Stimulated activated naive CD4-positive, alpha-beta T cell (primary cell): Measurements from ENCODE around the gene QPCTL.
"Not testable (repeated sequence)": the region's sequence is repeated elsewhere in the genome, so short reads cannot be mapped to it uniquely, and the experiment has no call there.

Experiments used
- DNase-seq, 6 experiments: peaks; one replicate each; lab custom pipeline; 2025; lab: John Stamatoyannopoulos, UW

The QPCTL gene

DNA sequence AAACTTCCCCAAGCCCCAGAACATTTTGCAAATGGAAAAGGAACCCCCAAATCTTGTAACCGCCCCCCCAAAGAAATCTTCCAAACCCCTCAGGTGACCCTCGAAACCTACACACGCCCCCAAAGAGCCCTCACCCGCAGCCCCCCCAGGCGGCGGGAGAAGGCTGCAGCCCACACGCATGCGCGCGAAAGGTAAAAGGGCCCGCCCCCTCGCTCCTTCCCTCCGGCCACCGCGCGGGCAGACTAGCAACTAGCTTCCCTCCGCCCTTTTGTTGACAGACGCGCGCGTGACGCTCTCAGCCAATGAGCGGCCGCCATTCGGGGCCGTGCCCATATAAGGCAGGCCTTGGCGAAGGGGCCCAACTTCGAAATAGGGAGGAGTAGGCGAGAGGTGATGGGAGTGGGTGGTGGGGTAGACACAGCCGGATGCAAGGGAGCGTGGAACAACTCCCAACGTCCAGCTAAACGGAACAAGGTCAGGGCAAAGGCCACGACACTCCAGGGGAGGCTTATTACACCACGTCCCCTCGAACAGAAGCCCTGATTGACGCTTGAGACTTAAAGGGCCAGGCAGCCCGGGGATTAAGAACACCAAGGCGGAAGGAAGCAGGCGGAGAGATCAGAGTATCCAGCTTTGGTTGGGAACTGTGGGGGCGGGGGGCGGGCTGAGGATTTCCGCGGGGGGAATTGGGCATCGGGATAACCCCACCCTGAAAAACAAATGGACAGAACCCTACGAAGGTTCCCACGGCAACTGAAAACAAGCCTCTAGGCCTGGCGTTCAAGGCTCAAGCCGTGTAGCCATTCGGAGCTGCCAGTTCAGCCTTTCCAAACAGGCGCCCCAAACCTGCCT lies 24.9 kb downstream of the QPCTL start:
- peak; percentile 94 to 98 (median 97) for DNase-seq

DNA sequence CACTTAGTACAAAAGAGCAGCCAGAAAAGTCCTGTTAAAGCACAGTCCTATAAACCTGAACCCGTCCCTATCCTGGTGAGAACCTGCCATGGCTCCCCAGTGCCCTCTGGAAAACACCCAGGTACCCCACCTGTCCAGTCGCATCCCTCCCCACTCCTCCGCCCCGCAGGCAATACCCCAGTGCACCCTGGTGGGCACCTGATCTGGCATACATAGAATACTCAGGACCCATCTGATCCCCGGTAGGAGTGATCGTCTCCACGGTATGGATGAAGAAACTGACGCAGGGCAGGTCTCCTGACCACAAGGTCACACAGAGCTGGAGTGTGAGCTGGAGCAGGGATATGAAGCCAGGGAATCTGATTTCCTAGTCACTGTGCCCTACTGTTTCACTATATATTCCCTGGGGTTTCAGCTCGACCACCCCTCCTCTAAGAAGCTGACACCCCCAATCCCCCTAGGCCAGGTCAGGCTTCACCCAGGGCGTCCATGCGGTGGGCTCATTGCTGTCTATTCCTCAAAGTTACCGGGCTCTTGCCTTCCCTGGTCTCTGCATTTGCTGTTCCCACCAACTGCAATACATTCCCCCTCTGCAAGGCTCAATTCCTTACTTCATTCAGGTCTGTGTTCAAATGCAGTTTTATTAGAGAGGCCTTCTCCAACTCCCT lies 25.7 kb downstream of the QPCTL start:
- peak in 1 of 6 experiments; percentile 25 for DNase-seq

DNA sequence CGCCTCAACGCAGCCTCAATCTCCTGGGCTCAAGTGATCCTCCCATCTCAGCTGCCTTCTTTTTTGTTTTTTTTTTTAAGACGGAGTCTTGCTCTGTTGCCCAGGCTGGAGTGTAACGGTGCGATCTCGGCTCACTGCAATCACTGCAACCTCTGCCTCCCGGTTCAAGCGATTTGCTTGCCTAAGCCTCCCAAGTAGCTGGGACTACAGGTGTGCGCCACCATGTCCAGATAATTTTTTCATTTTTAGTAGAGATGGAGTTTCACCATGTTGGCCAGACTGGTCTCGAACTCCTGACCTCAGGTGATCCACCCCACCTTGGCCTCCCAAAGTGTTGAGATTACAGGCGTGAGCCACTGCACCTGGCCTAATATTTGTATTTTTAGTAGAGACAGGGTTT lies 27.6 kb downstream of the QPCTL start:
- not testable (repeated sequence) for DNase-seq

DNA sequence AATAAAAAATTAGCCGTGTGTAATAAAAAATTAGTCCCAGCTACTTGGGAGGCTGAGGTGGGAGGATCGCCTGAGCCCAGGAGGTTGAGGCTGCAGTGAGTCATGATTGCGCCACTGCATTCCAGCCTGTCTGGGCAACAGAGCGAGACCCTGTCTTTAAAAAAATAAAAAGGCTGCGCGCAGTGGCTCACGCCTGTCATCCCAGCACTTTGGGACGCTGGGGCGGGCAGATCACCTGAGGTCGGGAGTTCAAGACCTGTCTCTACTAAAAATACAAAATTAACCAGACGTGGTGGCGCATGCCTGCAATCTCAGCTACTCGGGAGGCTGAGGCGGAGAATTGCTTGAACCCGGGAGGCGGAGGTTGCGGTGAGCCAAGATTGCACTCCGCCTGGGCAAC lies 36.2 kb downstream of the QPCTL start:
- DNase-seq = not testable (repeated sequence)

DNA sequence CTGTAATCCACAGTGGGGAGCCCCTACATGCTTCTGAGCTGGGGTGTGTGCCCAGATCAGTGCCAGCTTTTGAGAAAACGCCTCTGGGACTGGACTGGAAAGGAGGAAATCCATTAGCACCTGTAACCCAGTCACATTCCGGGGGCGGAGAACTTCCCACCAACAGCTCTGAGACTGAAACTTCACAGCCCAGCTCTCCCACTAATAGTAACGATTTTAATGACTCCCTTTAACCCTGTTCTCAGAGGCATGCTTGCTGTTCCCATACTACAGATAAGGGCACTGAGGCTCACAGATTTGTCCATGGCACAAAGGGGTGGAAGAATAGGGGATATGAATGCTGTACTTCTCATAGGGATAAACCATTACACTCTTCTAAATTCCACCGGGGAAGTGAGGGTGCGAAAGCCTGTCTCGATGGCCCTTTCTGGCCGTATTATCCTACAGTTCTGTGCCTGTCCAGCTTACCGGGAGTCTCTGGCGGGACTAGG lies 37.4 kb downstream of the QPCTL start:
- DNase-seq = no peak

DNA sequence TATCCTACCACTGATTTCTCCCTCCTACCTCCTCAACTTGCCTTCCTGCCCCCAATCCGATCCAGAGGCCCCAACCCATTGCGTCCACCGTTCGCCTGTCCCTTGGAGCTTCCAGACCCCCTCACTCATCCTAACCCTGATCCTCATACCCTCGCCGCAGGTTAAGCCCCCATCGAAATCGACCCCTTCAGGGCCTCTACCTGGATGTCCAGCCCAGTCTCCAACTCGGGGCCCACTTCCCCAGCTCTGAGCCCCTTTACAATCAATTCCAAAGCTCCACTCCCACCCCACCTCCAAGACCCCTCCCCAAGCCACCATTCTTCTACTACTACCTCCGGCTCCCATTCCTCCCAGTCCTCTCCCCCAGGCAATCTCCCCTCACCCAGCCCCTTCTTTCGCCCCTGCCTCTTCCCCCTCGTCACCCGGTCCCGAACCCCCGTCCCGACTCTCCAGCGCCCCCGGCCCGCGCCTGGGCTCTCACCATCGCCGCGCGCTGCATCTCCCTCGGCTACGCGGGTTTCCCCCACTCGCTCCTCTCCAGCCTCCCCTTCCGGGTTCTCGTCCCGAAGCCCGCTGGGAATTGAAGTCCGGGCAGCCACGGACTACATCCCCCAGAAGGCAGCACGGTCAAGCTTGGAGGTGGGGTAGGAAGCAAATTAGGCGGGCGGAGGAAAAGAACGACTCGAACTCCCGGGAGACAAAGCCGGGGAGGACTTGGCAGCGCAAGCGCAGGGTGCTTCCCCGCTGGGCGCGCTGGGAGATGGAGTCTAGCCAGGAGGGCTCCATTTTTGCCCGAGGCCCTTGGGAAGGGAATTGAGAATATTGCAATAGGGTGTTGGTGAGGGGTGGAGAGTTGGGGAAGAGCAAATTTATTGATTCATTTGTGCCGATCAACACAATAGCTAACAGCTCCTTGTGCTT lies 38.2 kb downstream of the QPCTL start, which contains the start of gene FBXO46:
TSS of gene FBXO46 (minus strand) at position 529 of the 921 bp plus-strand sequence. CDS start 17,401 bp downstream, outside the sequence.
- DNase-seq = peak; percentile 86 to 94 (median 89)

DNA sequence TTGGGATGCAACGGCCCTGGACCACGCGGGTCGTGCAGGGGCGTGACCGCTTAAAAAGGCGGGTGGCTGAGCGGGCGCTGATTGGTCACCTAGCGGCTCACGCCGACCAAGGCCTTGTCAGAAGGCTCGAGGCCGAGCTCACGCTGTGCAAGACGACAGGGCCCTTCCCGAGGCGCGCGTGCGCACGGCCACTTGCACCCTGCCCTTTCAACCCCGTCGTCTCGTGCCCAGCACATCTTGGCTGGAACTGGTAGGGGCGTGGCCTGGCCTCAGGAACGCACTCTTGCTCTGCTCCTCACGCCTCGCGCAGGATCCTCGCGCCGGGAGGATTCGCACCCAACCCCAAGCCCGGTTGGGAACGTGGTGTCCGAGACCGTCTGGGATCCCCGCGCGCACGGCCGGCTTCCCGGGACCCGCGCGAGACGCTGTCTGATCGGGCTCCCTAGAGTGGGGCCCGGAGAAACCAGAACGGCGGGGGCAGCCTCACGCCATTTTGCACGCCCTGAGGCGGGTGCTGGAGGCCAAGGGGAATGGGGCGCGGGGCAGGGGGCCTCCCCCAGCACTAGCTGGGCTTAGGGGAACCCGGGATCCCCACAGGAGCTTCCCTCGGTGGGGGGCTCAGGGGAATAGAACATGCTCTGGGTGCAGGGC lies 40.8 kb downstream of the QPCTL start, which contains the start of gene MEIOSIN:
TSS of gene MEIOSIN (plus strand) at position 280 of the 651 bp plus-strand sequence. CDS start 1,938 bp downstream, outside the sequence.
- DNase-seq = no peak

DNA sequence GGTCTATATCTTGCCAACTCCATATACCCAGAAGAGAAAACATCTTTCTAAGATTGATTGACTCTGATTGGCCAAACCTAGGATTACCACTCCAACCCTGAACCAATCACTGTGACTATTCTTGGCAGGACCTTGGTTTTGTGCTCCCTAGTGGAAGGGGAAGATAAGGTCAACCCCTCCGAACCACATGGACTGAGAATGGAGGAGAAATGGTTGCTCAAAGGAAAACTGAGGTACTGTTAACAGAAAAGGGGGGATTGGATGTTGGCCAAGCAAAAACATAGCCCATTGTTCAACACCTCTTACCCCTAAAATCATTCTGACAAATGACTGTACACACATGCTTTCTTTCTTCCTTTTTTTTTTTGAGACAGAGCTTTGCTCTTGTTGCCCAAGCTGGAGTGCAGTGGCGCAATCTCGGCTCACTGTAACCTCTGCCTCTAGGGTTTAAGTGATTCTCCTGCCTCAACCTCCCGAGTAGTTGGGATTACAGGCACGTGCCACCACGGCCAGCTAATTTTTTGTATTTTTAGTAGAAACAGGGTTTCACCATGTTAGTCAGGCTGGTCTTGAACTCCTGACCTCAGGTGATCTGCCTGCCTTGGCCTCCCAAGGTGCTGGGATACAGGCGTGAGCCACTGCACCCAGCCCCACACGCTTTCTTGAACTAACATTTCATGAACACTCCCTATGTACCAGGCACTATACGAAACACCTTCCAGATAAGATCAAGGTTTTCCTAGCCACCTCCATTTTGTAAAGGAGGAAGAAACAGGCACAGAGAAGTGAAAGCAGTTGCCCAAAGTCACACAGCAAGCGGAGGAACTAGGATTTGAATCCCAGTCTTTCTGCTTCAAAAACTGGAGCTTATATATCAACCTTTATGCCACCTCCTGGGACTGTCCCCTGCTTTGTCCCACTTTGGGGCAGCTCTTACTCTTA lies 47.3 kb downstream of the QPCTL start:
- no peak for DNase-seq

DNA sequence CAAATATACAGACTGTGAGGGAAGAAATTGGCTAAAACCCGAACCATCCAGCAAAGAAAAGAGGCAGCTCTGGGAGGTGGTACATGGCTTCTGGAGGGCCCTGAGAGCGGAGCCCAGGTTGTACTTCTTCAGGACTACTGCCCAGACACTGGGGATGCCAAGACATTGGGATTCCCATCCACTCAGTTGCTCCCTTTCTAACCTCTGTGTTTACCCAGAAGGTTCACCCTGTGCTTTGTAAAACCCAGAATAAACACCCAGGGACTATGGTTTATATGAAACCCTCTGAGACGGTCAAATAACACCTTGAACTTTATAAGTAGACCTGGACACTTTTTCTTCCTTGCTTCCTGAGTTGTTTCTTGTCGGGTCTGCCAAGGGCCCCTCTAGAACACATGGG lies 50.5 kb downstream of the QPCTL start:
- DNase-seq = no peak

DNA sequence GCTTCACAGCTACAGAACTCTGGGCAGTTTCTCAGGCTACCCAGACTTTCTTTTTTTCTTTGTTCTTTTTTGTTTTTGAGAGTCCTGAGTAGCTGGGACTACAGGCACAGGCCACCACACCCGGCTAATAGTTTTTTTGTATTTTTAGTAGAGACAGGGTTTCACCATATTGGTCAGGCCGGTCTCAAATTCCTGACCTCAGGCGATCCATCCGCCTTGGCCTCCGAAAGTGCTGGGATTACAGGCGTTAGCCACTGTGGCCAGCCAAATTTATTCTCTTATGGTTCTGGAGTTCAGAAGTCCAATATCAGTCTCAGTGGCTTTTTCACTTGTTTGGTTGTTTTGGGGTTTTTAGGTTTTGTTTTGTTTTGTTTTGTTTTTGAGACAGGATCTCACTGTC lies 53.1 kb downstream of the QPCTL start:
- DNase-seq = no peak

DNA sequence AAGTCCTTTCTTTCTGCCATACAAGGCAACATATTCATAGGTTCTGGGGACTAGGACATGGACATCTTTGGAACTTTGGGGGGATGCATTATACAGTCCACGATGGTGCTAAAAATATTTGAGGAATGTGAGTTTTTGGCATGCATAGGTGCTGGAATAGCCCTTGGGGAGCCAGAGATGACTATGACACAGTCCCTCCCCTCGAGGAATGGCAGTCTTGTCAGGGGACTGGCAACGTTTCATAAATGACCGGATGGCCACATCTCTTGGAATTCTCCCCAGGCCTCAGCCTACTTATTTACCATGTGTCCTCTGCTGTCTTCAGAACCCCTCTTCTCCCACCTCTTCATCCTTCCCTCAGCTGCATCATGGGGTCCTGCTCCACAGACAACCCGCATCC lies 54.4 kb downstream of the QPCTL start:
- no peak for DNase-seq

DNA sequence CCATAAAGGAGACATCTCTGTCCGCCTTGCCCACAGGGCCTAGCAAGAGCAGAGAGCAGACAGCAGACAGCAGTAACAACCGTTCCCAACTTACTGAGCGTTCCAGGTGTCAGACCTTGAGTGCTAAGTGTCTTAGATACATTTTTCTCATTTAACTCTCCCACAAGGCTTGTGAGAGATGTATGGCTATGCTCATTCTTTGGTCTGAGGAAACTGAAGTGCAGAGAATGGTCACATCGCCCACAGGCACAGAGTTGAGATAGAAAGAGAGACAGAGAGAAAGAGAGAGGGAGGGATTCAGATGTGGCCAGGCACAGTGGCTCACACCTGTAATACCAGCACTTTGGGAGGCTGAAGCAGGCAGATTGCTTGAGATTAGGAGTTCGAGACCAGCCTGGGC lies 55.0 kb downstream of the QPCTL start:
- DNase-seq = no peak

DNA sequence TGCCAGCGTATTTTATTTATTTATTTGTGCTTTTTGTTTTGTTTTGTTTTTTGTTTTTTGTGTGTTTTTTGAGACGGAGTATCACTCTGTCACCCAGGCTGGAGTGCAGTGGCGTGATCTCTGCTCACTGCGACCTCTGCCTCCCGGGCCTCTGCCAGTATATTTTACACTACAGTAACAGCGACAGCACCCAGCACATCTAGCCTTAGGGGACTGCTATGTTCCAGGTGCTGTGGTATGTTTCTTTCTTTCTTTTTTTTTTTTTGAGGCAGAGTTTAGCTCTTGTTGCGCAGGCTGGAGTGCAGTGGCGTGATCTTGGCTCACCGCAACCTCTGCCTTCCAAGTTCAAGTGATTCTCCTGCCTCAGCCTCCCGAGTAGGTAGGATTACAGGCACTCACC lies 59.0 kb downstream of the QPCTL start:
- DNase-seq = not testable (repeated sequence)

DNA sequence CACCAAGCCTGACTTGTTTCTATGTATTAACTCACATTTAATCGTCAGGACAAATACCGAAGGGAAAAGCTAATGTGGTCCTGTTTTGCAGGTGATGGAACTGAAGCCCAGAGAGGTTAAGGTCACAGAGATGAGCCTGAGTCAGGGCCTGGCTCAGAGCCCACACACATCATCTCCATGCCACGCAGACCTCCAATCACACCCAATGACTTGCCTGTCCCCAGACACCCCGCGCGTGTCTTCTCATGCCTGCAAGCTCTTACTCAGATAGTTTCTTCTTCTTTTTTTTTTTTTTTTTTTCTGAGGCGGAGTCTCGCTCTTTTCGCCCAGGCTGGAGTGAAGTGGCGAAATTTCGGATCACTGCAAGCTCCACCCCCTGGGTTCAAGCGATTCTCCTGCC lies 60.2 kb downstream of the QPCTL start:
- DNase-seq = no peak

DNA sequence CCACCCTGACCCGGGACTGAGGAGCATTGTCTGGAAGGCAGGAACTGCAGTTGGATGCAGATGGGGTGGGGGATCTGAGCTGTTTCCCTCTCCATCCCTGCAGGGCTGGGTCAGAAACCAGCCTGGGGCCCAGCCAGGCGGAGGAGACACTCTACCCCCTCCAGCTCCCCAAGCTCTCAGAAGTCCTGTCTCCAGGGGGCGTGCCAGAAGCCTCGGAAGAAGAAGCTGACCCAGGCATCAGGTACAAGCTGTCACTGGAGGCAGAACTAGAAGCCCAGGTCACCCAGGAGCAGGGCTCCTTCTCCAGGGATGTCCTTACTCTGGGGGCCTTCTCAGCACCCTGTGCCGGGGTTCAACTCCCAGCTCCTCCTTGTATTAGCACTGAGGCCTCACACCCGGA lies 61.1 kb downstream of the QPCTL start:
- DNase-seq = no peak
